DMS153 (cell line): ENCODE results near the gene MTCL1.

Source experiments
- DNase-seq: peaks from one replicate; lab custom pipeline; 2025; lab: John Stamatoyannopoulos, UW

The MTCL1 gene

DNA sequence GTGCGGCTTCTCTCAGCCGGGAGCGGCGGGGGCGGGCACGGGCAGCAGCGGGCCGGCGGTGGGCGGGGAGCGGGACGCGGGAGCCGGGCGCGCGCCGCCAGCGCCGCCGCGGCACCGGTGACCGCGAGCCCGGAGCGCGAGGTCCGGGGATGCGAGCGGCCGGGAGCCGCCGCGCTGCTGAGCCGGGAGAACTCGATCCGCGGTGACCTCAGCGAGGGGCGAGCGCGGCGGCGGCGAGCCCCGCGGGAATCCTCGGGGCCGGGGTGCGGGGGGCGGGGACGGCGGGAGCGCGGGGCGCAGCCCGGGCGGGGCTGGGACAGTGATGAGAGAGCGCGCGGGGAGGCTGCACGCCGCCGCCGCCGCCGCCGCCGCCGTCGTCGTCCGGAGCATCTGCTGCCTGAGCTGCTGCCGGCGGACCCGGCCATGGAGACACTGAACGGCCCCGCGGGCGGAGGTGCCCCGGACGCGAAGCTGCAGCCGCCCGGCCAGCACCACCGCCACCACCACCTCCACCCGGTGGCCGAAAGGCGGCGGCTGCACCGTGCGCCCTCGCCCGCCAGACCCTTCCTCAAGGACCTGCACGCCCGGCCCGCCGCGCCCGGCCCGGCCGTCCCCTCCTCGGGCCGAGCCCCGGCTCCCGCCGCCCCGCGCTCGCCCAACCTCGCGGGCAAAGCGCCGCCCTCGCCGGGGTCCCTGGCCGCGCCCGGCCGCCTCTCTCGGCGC lies at the start of gene MTCL1:
MTCL1 (plus strand) TSS at position 319 of the 723 bp plus-strand sequence; CDS start at position 424, 105 bp downstream.
- no peak for DNase-seq

DNA sequence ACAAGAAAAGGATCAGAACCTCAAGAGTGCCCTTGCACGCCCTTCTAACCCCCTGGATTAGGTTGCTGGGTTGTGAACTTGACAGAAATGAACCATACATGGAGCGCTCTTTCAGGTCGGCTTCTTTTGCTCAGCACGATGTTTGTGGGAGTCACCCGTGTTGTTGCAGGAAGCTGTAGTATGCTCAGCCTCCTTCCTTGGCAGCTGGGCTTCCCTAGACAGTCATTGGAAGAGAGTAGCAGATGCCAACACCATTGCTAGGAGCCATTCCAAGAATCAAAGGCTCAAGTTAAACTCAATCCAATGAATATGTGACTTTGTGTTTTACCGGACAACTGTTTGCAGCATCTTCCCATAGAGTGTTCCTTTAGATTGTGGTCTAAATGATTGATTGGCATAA lies 49.1 kb upstream of the MTCL1 start:
- no peak for DNase-seq

DNA sequence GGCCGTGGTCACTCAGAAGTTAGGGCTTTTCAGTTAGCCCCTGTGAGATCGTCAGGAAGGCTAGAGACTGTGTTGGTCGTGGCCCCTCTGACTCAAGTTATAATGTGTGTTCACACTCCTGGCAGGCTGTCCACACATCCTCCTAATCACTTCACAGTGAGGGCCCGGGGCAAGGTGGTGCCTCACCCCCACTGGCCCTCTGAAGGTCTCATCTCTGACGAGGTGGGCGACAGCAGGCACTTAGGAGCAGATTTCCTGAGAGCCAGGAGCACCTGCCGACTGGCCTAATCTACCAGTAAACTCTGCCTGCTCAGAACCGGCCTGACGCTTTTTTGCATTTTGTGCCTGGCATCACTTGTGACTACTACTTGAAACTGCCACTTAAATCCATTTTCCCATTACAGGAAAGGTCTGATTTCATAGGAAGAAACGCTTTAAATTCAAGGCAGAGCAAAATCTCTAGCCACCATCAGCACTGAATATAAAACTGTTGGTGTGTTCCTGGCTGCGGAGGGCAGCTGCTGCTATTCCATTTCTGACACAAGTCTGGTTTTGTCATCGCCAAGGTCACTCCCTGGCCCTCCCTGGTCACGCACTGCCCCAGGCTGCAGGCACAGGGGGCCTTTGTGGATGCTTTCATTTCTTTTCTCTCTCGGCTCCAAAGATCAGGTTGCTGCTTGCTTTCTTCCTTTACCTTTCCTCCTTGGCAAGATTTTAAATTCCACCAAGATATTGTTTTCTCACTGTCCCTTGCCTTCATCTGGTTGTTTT lies 48.1 kb upstream of the MTCL1 start:
- DNase-seq, result no peak

GRCh38 chr18:8657873-8658470 lies 47.4 kb upstream of the MTCL1 start:
- no peak for DNase-seq

DNA sequence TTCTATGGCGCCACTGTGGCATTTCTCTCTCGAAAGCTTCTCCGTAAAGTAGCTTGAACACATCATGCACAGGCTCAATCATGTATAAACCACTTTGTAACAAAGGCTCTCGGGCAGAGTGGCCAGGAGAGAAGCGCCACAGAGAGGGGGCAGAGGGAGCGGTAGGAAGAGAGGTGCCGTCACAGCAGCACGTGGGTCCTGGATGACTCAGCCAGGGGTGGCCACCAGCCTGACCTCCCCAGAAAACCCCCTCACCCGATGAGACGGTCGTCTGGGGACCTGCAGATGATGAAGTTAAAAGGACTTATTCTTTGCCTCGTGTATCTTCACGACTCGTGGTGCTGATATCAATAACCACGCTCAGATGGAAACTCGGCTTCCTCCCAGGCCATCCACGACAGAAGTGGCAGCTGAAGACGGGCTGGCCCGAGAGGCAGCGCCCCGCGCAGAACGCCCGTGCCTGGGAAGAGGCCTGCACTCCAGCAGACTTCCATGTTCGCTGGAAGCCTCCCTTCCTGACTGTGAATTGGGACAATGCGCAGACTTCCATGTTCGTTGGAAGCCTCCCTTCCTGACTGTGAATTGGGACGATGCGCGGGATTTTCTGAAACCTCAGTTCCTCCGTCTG lies 46.4 kb upstream of the MTCL1 start:
- no peak for DNase-seq

- no peak for DNase-seq
These were observed 45.6 kb upstream of the MTCL1 start for GRCh38 chr18:8659609-8660242.

- no peak for DNase-seq
These were observed 45.0 kb upstream of the MTCL1 start for GRCh38 chr18:8660316-8660715.

GRCh38 chr18:8661754-8662559 lies 43.4 kb upstream of the MTCL1 start:
- peak; percentile 85 for DNase-seq

GRCh38 chr18:8662560-8663255 lies 42.6 kb upstream of the MTCL1 start:
- DNase-seq, result peak; percentile 68

DNA sequence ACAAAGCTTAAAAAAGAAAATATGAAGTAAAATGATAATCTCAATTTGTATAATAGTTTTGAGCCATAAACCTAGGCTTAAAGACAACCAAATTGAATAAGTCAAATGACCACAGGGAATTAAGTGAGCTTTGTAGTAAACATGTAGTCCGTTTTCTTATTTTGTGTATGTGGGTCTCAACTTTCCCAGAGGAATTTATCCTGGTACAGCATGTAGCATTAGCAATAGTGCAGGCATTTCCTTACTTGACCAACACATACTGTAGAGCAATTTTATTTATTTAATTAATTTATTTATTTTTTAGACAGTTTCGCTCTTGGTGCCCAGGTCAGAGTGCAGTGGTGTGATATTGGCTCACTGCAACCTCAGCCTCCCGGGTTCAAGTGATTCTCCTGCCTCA lies 37.5 kb upstream of the MTCL1 start:
- DNase-seq, result no peak

DNA sequence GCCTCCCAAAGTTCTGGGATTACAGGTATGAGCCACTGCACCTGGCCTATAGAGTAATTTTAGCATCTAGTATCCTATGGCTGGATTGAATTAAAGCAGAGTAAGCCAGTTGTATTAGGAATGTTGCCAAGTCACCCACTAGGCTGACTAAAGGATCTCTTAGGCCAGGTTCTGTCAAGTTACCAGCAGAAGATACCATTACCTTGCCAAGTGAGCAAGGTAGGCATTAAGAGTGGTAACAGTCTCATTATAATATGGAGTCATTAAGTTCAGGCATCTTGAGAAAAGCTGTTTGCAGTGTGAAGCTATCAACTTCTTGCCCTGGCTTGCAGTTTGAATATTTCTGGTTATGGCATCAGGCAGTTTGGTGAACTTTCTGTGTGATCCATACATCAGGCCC lies 37.0 kb upstream of the MTCL1 start:
- DNase-seq, result no peak

GRCh38 chr18:8669571-8669970 lies 35.8 kb upstream of the MTCL1 start:
- no peak for DNase-seq

- DNase-seq, result no peak
These were observed 31.8 kb upstream of the MTCL1 start for GRCh38 chr18:8673256-8674209.

GRCh38 chr18:8675057-8675456 lies 30.3 kb upstream of the MTCL1 start:
- no peak for DNase-seq

- DNase-seq, result no peak
These were observed 24.2 kb upstream of the MTCL1 start for GRCh38 chr18:8681196-8681595.

DNA sequence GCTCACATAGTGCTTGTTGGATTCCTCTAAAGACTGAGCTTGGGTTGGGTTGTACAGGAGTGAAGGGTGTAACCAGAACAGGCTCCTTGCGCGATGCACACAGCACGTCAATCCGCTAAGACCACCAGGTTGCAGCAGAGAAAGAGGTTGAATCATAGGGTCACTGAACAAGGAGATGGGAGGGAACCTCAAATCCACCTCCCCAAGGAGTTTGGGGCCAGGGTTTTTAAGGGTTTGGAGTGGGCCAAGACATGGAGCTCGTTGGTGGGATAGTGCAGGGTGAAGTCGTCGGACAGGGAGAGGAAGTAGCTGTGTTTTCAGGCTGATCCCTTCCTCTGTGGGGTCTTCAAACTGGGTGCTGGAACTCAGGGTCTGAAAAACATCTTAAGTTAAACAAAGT lies 20.8 kb upstream of the MTCL1 start:
- no peak for DNase-seq

DNA sequence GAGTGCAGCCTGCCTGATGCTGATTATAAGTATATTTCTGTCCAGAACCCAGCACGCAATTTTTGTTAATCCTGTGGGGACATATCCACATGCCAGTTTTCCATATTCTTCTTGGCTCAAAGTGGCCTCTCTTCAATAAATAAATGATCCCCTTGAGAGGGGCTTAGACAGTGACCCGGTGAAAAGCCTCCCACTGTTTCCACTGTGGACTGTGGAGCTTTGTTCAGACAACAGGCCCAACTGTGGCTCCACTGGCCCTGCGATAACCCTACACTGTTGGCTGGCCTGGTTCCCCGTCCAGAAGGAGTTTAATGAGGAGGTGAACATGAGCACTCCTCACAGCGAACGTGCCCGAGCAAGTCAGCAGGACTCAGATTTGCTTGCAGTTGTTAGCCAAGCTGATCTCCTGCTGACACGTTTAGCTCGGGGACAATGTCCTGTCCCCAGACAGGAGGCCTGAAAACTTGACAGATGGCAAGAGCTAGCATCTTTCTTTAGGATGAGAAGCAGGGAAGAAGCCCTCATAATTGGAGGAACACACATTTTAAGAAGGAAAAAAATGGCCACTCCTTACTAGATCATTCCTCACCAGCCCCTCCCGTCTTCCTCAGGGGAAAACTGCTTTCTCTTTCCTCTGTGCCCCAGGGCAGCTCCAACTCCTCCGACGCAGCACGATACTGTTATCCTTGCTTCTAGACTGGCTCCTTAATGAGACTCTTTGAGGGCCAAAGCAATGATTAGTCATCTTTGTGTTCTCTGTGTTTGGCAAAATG lies 20.0 kb upstream of the MTCL1 start:
- peak; percentile 35 for DNase-seq

DNA sequence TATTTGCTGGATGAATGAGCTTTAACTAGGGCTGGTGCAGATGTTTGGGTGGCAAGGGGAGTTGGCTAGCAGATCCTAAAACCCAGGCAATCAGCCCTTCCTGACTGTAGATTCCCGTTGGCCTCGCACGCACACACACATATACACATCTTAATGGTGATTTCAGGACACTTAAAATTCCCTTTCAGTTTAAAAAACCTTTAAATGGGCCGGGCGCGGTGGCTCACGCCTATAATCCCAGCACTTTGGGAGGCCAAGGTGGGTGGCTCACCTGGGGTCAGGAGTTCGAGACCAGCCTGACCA lies 19.5 kb upstream of the MTCL1 start:
- no peak for DNase-seq

DNA sequence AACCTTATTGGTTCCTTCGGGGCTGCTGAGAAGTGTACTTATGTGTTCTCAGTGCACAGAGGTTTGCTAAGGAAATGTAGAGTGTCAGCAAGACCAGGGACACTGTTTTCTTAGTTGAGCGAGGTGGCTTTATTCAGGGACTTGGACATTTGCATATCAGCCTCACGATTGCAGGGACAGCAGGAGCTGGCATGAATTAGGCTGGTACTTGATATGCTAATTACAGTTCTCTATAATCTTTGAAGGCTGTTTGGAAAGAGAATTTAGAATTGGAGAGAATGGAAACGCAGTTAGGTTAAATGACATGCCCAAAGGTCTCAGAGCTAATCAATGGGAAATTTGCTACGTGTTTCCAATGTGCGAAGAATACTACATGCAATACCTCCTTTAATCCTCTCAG lies 18.7 kb upstream of the MTCL1 start:
- no peak for DNase-seq
